Stomach (tissue), 9 donors: ENCODE results near the gene PTPMT1. TPM values are rescaled to one million over a fixed set of nuclear protein-coding genes. Genes with fewer than 3 reads are reported as not detected.

Experiments
- DNase-seq, 2 donors: peaks; one replicate each; pipeline versions ENCODE4 v3.0.0 to v3.0.0-alpha.2; 2013 to 2019
- H3K27ac ChIP-seq, 5 donors: fragments of 200-600 bp in 4 of 5; sonication (generic) in 4 of 5; one replicate each; pipeline ENCODE4 v1.5.1; 2013 to 2019; ENCODE audit warnings: mild to moderate bottlenecking in 1 of 5, moderate library complexity in 1 of 5
- H3K27me3 ChIP-seq, 3 donors: fragments of 200-600 bp; sonication (generic); one replicate each; pipeline ENCODE4 v1.5.1; 2017 to 2019; ENCODE audit warnings: mixed run types in 1 of 3
- H3K36me3 ChIP-seq, 4 donors: fragments of 200-600 bp; sonication (generic); 1 replicate in 3 of 4; 2 replicates in 1 of 4; pipeline ENCODE4 v1.5.1; 2016 to 2019
- H3K4me1 ChIP-seq, 4 donors: fragments of 200-600 bp; sonication (generic); one replicate each; pipeline ENCODE4 v1.5.1; 2016 to 2019
- H3K4me3 ChIP-seq, 4 donors: fragments of 200-600 bp; sonication (generic) in 3 of 4; one replicate each; pipeline ENCODE4 v1.5.1; 2016 to 2019; ENCODE audit warnings: mild to moderate bottlenecking in 1 of 4
- H3K9me3 ChIP-seq, 4 donors: fragments of 200-600 bp; sonication (generic); one replicate each; pipeline ENCODE4 v1.5.1; 2016 to 2019
- CTCF ChIP-seq, 7 experiments: fragments of 450-650 bp in 4 of 7; fragments of 200-600 bp in 3 of 7; sonication (generic) in 3 of 7; IDR thresholded peaks; one replicate each; pipeline ENCODE4 v1.5.1; 2016 to 2019; ENCODE audit warnings: antibody characterized with exemption in 7 of 7, control low read depth in 2 of 7, mild to moderate bottlenecking in 1 of 7
- EP300 ChIP-seq: sonication (generic); formaldehyde crosslinking; IDR thresholded peaks from one replicate; pipeline ENCODE4 v1.6.1; 2017; ENCODE audit warnings: antibody characterized with exemption
- POLR2A ChIP-seq, 4 donors: fragments of 450-650 bp; IDR thresholded peaks; one replicate each; pipeline ENCODE4 v1.6.1; 2016; ENCODE audit warnings: antibody characterized with exemption in 4 of 4, control low read depth in 2 of 4, mild to moderate bottlenecking in 1 of 4, moderate library complexity in 1 of 4
- POLR2AphosphoS5 ChIP-seq, 3 donors: sonication (generic); formaldehyde crosslinking; IDR thresholded peaks; one replicate each; pipeline ENCODE4 v1.6.1; 2016; ENCODE audit warnings: antibody characterized with exemption in 3 of 3
- WGBS, 5 donors: extraction: QIAGEN DNeasy Blood & Tissue Kit in 3 of 5; methylation state at CpG; one replicate each; pipeline versions ENCODE4 v1.1.5 to v1.1.7; 2013 to 2018; 5-methylcytosine and 5-hydroxymethylcytosine counted together
- intact Hi-C: fragments of 100-400 bp; cut with DNase I; formaldehyde crosslinking; loops from one replicate; pipeline ENCODE4 v1.15.1; 2023; ENCODE audit warnings: low total_unique reads
- polyA plus RNA-seq, 3 donors: library from polyadenylated mRNA; stranded (reverse); fragments of 200-250 nt; gene quantifications; one replicate each; pipeline ENCODE4 v1.2.3, GENCODE V29; 2013
- total RNA-seq, 5 donors: library from RNA; depleted of rRNA; stranded (reverse); fragments of >200 nt; gene quantifications; one replicate each; pipeline versions ENCODE4 v1.1.0 to v1.2.3, GENCODE V29; 2014 to 2016
- donor health status: healthy with polysubstance abuse.
- donor health status: Bipolar disorder and iron deficiency.
- donor health status: healthy.

PTPMT1 gene
- total and polyA plus RNA-seq, 8 donors, result 36.4 to 126 (median 58.8) TPM

GRCh38 chr11:47578524-47579494 lies 13.4 kb downstream of the PTPMT1 start, which contains the start of the genes KBTBD4 and NDUFS3:
KBTBD4 (minus strand) TSS chr11:47578970; CDS start chr11:47578951, 19 bp downstream.
NDUFS3 (plus strand) TSS chr11:47579074; CDS start chr11:47579092, 18 bp downstream.
- H3K36me3 ChIP-seq, result peaks cover 41 to 75% (median 67%) of the 10 kb centered on the region in 4 donors
- peak within 1 kb of the TSS; percentile 80 to 100 (median 94) for H3K4me3 ChIP-seq
- peak; percentile 93 to 97 for DNase-seq
- H3K4me1 ChIP-seq, result peaks cover 20 to 43% (median 41%) of the 10 kb centered on the region in 4 donors
- H3K27me3 ChIP-seq, result no peaks in the 10 kb centered on the region
- 0% methylated on average over 46 to 72 of the region's 72 CpGs for WGBS, 5 donors
- peak within 1 kb of the TSS; percentile 86 to 94 (median 90) for H3K27ac ChIP-seq
- TF ChIP-seq POLR2AphosphoS5 (IDR thresholded peaks at IDR 0.05) (peak; percentile 84 to 97 (median 88)), POLR2A (IDR thresholded peaks at IDR 0.05) (peak in 1 of 4 donors; percentile 52), CTCF (IDR thresholded peaks at IDR 0.05) (peak in 1 of 7 experiments; percentile 22), EP300 (no peak)
- intact Hi-C loops, result no loop called here
- H3K9me3 ChIP-seq, result no peaks in the 10 kb centered on the region

GRCh38 chr11:47583844-47584243 lies 18.4 kb downstream of the PTPMT1 start:
- Histone ChIP-seq H3K27ac (no peak overlapping the region), H3K9me3 (no peaks in the 10 kb centered on the region), H3K36me3 (peaks cover 41 to 65% (median 55%) of the 10 kb centered on the region in 4 donors), H3K4me1 (peaks cover 5 to 20% (median 18%) of the 10 kb centered on the region in 4 donors), H3K27me3 (peaks cover 0 to 1% (median 0%) of the 10 kb centered on the region in 3 donors), H3K4me3 (no peak overlapping the region)
- intact Hi-C loops, result no loop called here
- DNase-seq, result no peak
- no peak for TF ChIP-seq POLR2AphosphoS5 (IDR thresholded peaks at IDR 0.05)
- no peak for TF ChIP-seq CTCF (IDR thresholded peaks at IDR 0.05)
- TF ChIP-seq POLR2A (IDR thresholded peaks at IDR 0.05), result no peak
- TF ChIP-seq EP300, result no peak
- WGBS, 5 donors, result 87 to 95% (median 91%) methylated on average over 5 of the region's 5 CpGs

GRCh38 chr11:47586098-47586855 lies 20.9 kb downstream of the PTPMT1 start, which contains the start of gene FAM180B:
FAM180B (plus strand) TSS chr11:47586678; CDS start chr11:47586769, 91 bp downstream.
- Histone ChIP-seq H3K9me3 (no peaks in the 10 kb centered on the region), H3K4me3 (no peak within 1 kb of the TSS), H3K4me1 (peaks cover 0 to 18% (median 8%) of the 10 kb centered on the region in 4 donors), H3K36me3 (peaks cover 38 to 54% (median 45%) of the 10 kb centered on the region in 4 donors), H3K27me3 (peaks cover 0 to 26% (median 12%) of the 10 kb centered on the region in 3 donors), H3K27ac (peak within 1 kb of the TSS in 1 of 5 donors; percentile 0)
- no peak for TF ChIP-seq POLR2A (IDR thresholded peaks at IDR 0.05)
- TF ChIP-seq POLR2AphosphoS5 (IDR thresholded peaks at IDR 0.05), result no peak
- no peak for TF ChIP-seq CTCF (IDR thresholded peaks at IDR 0.05)
- TF ChIP-seq EP300, result no peak
- intact Hi-C loops, result no loop called here
- DNase-seq, result no peak
- WGBS, 5 donors, result 71 to 80% (median 75%) methylated on average over 8 to 12 of the region's 12 CpGs
